Measurements from ENCODE around the gene TRAF3IP1.
"Not testable (repeated sequence)": the region's sequence is repeated elsewhere in the genome, so short reads cannot be mapped to it uniquely, and the experiment has no call there.

The TRAF3IP1 gene

DNA sequence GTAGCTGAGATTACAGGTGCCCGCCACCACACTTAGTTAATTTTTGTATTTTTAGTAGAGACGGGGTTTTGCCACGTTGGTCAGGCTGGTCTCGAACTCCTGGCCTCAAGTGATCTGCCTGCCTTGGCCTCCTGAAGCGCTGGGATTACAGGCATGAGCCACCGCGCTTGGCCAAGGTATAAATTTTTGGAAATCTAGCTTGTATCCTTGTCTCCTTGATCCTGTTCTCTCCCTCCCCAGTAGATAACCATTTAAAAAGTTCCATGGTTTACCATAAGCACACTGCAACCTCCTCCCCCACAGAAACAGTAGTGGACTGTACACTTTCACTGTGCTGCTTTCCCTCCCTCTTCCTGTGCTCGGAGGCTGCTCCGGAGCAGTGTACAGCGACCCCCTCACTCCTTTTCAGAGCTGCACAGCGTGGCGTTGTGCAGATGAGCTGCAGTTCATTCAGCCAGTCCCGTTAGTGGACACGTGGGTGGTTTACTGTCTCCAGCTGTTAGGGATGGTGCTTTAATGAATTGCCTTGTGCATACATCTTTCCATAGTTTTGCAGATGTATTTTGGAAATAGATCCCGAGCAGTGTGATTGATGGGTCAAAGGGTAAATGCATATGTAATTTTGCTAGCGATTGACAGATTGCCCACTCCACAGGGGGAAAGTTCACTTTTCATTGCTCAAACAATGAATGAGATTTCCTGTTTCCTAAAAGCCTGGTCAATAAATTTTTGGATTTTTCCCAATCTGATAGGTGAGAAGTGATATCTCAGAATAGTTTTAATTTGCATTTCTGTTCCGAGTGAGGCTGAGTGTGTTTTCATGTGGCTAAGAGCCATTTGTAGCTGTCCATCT lies 121.2 kb downstream of the TRAF3IP1 start:
- H4K20me1 ChIP-seq: peaks cover 93% of the 10 kb centered on the region
- no peaks in the 10 kb centered on the region for H3K27me3 ChIP-seq
- TF ChIP-seq Cebpa-rat (IDR thresholded peaks at IDR 0.05): no peak
- H3K9ac ChIP-seq: no peak overlapping the region
- peaks cover 91% of the 10 kb centered on the region for H3K36me3 ChIP-seq
- no peaks in the 10 kb centered on the region for H3K4me1 ChIP-seq
- no peak overlapping the region for H3K4me3 ChIP-seq
- H3K4me2 ChIP-seq: no peak overlapping the region
- H3K9me3 ChIP-seq: no peaks in the 10 kb centered on the region
- H3K27ac ChIP-seq: no peak overlapping the region

- not testable (repeated sequence) for H3K9me3 ChIP-seq, H3K4me1 ChIP-seq, H3K9ac ChIP-seq, H3K27ac ChIP-seq, H3K4me2 ChIP-seq, H3K4me3 ChIP-seq, H3K27me3 ChIP-seq
- H4K20me1 ChIP-seq: peaks cover 89% of the 10 kb centered on the region
- peaks cover 91% of the 10 kb centered on the region for H3K36me3 ChIP-seq
These were observed 121.9 kb downstream of the TRAF3IP1 start for GRCh38 chr2:238442257-238442656.

- H4K20me1 ChIP-seq: peaks cover 90% of the 10 kb centered on the region
- H3K9me3 ChIP-seq: no peaks in the 10 kb centered on the region
- no peak overlapping the region for H3K9ac ChIP-seq
- no peak overlapping the region for H3K27ac ChIP-seq
- H3K4me3 ChIP-seq: no peak overlapping the region
- no peaks in the 10 kb centered on the region for H3K4me1 ChIP-seq
- TF ChIP-seq Cebpa-rat (IDR thresholded peaks at IDR 0.05): no peak
- H3K4me2 ChIP-seq: no peak overlapping the region
- peaks cover 91% of the 10 kb centered on the region for H3K36me3 ChIP-seq
- H3K27me3 ChIP-seq: no peaks in the 10 kb centered on the region
These were observed 123.9 kb downstream of the TRAF3IP1 start for GRCh38 chr2:238444242-238444641.

GRCh38 chr2:238445409-238446190 lies 125.3 kb downstream of the TRAF3IP1 start:
- Histone ChIP-seq H3K27me3 (no peaks in the 10 kb centered on the region), H3K4me2 (no peak overlapping the region), H3K27ac (no peak overlapping the region), H3K4me1 (no peaks in the 10 kb centered on the region), H3K4me3 (no peak overlapping the region), H3K36me3 (peaks cover 91% of the 10 kb centered on the region), H4K20me1 (peaks cover 90% of the 10 kb centered on the region), H3K9ac (no peak overlapping the region), H3K9me3 (no peaks in the 10 kb centered on the region)
- no peak for TF ChIP-seq Cebpa-rat (IDR thresholded peaks at IDR 0.05)

DNA sequence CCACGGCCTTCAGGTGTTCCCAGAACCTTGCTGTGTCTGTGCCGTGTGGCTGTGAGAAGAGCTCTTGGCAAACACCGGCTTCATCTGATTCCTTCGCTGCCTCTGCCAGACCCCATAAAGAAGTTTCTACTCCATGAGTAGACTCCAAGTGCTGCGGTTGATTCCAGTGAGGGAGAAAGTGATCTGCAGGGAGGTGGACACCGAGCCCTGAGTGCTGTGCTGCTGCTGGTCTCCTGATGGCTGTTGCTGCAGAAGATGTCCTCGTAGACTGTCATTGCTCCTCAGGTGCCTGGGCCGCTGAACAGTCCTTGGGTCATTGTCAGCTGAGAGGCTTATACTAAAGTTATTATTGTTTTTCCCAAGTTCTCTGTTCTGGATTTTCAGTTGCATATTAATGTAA lies 126.1 kb downstream of the TRAF3IP1 start:
- H3K4me1 ChIP-seq: no peaks in the 10 kb centered on the region
- no peaks in the 10 kb centered on the region for H3K9me3 ChIP-seq
- TF ChIP-seq Cebpa-rat (IDR thresholded peaks at IDR 0.05): no peak
- peaks cover 88% of the 10 kb centered on the region for H4K20me1 ChIP-seq
- H3K36me3 ChIP-seq: peaks cover 91% of the 10 kb centered on the region
- H3K4me2 ChIP-seq: no peak overlapping the region
- no peaks in the 10 kb centered on the region for H3K27me3 ChIP-seq
- H3K4me3 ChIP-seq: no peak overlapping the region
- no peak overlapping the region for H3K27ac ChIP-seq
- no peak overlapping the region for H3K9ac ChIP-seq

DNA sequence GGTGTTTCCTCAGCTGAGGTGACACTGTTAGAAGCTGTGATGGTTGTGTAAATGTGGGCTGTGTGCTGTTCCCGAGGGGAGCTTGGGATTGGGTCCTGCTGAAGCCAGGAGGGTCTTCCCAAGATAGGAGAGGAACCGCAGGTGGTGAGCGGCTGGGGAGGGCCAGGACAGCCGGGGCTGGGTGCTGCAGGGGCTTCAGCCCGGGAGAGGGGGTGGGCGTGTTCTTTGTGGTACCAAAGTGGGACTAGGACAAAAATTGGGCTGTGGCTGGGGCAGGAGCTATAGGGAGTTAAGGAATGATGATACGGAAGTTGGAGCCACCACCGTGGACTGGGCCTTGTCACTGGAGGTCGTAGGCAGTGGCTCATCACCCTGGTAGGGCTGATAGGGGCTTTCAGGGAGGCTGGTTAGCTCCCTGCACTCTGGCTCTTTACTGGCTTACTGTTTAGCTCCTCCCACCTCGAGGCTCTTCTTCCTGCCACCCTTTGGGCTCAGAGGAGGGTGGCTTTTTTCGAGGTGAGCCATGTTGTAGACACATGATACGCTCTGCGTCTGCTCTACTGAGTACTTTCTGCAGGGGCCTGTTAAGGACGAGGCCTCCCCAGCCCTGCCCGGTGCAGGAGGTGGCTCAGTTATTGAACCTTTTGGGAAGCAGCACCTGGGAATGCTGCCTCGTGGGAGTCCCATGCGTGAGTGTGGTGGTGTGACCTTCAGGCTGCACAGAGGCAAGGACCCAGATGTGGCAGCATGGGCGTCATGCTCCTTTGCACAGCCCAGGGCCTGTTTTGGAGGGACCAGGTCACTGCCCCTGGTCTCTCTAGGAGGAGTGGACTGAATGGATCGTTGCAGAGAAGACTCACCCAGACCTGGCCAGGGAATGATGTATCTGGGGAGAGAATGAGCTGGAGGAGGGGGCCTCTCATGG lies 128.0 kb downstream of the TRAF3IP1 start:
- Histone ChIP-seq H3K36me3 (peaks cover 100% of the 10 kb centered on the region), H3K27me3 (no peaks in the 10 kb centered on the region), H3K4me2 (no peak overlapping the region), H3K4me3 (no peak overlapping the region), H3K4me1 (no peaks in the 10 kb centered on the region), H4K20me1 (peaks cover 77% of the 10 kb centered on the region), H3K27ac (no peak overlapping the region), H3K9ac (no peak overlapping the region), H3K9me3 (no peaks in the 10 kb centered on the region)
- TF ChIP-seq Cebpa-rat (IDR thresholded peaks at IDR 0.05): no peak

DNA sequence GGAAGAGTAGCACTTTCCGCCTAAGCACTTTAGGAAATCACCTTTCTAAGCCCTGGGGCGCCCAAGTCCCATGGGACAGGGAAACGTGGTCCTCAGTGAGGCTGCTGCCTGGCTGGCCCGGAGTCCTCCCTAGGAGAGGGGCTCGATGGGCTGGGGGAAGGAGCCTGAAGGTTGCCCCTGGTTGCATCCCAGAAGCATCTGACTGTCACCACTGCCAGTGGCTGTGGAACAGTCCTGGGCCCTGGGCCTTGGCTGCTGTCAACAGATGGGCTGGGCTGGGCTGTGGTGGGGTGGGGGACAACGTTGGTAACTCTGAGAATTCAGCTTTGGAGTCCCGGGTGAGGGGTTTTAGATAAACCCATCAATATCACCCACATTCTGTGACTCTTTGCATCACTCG lies 128.9 kb downstream of the TRAF3IP1 start:
- Histone ChIP-seq H3K27ac (no peak overlapping the region), H3K9ac (no peak overlapping the region)
- no peak for TF ChIP-seq Cebpa-rat (IDR thresholded peaks at IDR 0.05)

DNA sequence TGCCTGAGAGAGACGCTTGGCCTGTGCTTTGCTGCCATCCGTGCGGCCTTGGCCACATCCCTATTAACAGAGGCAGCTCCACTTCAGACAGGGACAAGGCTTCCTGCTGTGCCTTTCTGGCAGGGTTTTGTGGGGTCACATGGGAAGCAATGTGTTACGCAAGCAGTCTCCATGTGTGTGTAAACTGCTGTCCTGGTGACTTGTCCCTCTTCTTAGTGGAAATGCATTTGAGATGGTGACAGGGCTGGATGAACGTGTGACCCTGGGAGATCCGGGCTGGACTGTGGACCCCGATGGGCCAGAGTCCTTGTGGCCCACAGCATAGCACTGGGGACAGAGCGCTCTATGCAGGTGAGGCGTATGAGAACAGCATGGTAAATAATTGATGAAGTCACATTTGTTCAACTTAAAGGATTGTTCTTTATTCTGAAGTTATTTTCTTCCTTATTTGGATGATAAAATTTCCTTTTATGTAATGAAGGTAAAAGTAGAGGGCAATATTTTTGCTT lies 129.6 kb downstream of the TRAF3IP1 start:
- no peaks in the 10 kb centered on the region for H3K4me1 ChIP-seq
- peaks cover 94% of the 10 kb centered on the region for H3K36me3 ChIP-seq
- no peak overlapping the region for H3K4me3 ChIP-seq
- no peak for TF ChIP-seq Cebpa-rat (IDR thresholded peaks at IDR 0.05)
- no peak overlapping the region for H3K4me2 ChIP-seq
- peaks cover 7% of the 10 kb centered on the region for H3K9me3 ChIP-seq
- H3K27me3 ChIP-seq: no peaks in the 10 kb centered on the region
- H4K20me1 ChIP-seq: peaks cover 64% of the 10 kb centered on the region
- no peak overlapping the region for H3K27ac ChIP-seq
- H3K9ac ChIP-seq: no peak overlapping the region

More for the DNA sequence above, 128.9 kb downstream of the TRAF3IP1 start:
- H3K4me2 ChIP-seq: no peak overlapping the region
- H3K27me3 ChIP-seq: no peaks in the 10 kb centered on the region
- H4K20me1 ChIP-seq: peaks cover 68% of the 10 kb centered on the region
- H3K36me3 ChIP-seq: peaks cover 95% of the 10 kb centered on the region
- no peak overlapping the region for H3K4me3 ChIP-seq
- H3K4me1 ChIP-seq: no peaks in the 10 kb centered on the region
- H3K9me3 ChIP-seq: no peaks in the 10 kb centered on the region

DNA sequence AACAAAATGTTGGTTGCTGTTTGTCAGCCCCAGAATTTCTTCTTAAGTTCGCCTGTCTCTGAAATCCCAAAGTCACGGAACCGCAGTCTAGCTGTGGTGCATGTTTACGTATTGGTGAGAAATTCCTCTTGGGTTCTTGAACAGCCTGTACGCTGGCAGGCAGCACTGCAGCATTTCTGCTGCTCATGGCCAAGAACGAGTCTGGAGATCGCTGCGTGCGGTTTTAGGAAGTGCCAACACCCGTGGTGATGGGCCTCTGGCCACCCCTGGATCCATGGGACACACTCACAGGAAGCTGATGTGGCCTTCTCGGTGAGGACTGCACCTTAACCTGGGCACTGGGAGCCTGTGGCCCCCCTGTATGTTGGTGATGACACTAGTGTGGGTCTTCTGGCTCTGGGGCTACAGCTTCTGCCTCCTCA lies 130.1 kb downstream of the TRAF3IP1 start:
- Histone ChIP-seq H3K4me1 (no peaks in the 10 kb centered on the region), H4K20me1 (peaks cover 60% of the 10 kb centered on the region), H3K4me3 (no peak overlapping the region), H3K9me3 (peaks cover 12% of the 10 kb centered on the region), H3K4me2 (no peak overlapping the region), H3K36me3 (peaks cover 89% of the 10 kb centered on the region), H3K9ac (no peak overlapping the region), H3K27me3 (no peaks in the 10 kb centered on the region), H3K27ac (no peak overlapping the region)
- TF ChIP-seq Cebpa-rat (IDR thresholded peaks at IDR 0.05): no peak

All from BLaER1 (cell line).